T-helper 17 cell (primary cell): ENCODE results near the gene RNF17. TPM values are rescaled to one million over a fixed set of nuclear protein-coding genes. Genes with fewer than 3 reads are reported as not detected.

ENCODE experiments used
- ATAC-seq: fragments of 150-1000 bp; cut with Tn5 transposase; 2 replicates; pipeline ENCODE4 v1.10.0; 2021; ENCODE audit warnings: mild to moderate bottlenecking, moderate library complexity
- DNase-seq, 3 donors: peaks; one replicate each; pipeline versions ENCODE4 v3.0.0 to v3.0.0-alpha.2; 2020 to 2021
- H3K9me3 ChIP-seq: one replicate; pipeline ENCODE4 v1.7.0; 2013; ENCODE audit warnings: low read length, mild to moderate bottlenecking; ENCODE audit not compliant: control insufficient read depth, poor library complexity, severe bottlenecking
- H3K27ac Mint-ChIP-seq: one replicate; pipeline ENCODE4 v1.8.0; 2022; ENCODE audit warnings: mild to moderate bottlenecking, moderate library complexity, mixed read lengths
- H3K27me3 Mint-ChIP-seq: one replicate; pipeline ENCODE4 v1.8.0; 2022; ENCODE audit warnings: mixed read lengths
- H3K36me3 Mint-ChIP-seq: one replicate; pipeline ENCODE4 v1.8.0; 2022; ENCODE audit warnings: low read depth, mixed read lengths
- H3K4me1 Mint-ChIP-seq: one replicate; pipeline ENCODE4 v1.8.0; 2022; ENCODE audit warnings: mild to moderate bottlenecking, mixed read lengths
- H3K4me3 Mint-ChIP-seq: one replicate; pipeline ENCODE4 v1.8.0; 2022; ENCODE audit warnings: mild to moderate bottlenecking, moderate library complexity, mixed read lengths
- total RNA-seq, 4 donors: library from RNA in 2 of 4; stranded (reverse) in 2 of 4; gene quantifications; one replicate each; pipeline ENCODE4 v1.2.3 and lab custom pipeline; 2022 to 2026

Gene RNF17
- total RNA-seq, 2 donors from 2014 or later, result 0.50 to 1.1 TPM

DNA sequence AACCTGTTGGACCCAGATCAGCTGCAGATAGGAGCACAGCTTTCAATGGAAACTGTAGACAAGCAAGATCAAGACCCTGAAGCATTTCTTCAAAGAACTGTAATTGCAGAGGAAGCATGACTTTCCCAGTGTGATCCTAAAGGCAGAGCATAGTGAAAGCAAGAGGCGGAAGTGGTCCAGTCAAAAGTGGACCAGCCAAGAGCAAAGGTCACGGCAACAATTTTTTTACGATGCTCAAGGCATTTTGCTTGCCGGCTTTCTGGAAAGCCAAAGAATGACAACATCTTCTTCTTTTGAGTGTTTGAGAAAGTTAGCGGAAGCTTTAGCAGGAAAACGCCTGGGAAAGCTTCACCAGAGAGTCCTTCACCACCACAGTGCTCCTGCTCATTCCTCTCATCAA, 111.6 kb downstream of the RNF17 start:
- peaks cover 37% of the 10 kb centered on the region for H3K27me3 Mint-ChIP-seq
- ATAC-seq (no peak), DNase-seq (no peak)
- no peak overlapping the region for H3K4me3 Mint-ChIP-seq
- H3K4me1 Mint-ChIP-seq, result no peaks in the 10 kb centered on the region
- no peak overlapping the region for H3K27ac Mint-ChIP-seq
- H3K36me3 Mint-ChIP-seq, result no peaks in the 10 kb centered on the region
- no peaks in the 10 kb centered on the region for H3K9me3 ChIP-seq

DNA sequence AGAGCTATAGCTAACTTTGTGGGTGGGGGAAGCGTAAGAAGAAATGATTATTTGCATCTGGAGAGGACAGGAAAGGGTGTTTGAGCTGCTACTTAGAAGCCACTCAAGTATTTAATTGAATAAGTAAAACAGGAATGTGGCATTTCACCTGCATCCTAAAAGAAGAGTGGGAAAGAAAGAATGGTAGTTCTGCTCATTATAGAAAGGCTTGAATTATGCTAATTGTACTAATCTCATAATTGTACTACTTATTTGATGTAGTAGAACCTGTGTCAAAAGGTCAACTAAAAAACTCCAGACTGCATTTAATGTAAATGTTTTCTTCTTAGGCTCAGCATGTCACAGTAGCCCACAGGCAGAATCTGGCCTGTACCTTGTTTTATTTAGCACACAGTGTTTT, 113.6 kb downstream of the RNF17 start:
- no peak for ATAC-seq
- Mint-ChIP-seq H3K27me3 (peaks cover 29% of the 10 kb centered on the region), H3K36me3 (no peaks in the 10 kb centered on the region), H3K4me1 (no peaks in the 10 kb centered on the region), H3K4me3 (no peak overlapping the region), H3K27ac (no peak overlapping the region)
- DNase-seq, result no peak
- H3K9me3 ChIP-seq, result no peaks in the 10 kb centered on the region

DNA sequence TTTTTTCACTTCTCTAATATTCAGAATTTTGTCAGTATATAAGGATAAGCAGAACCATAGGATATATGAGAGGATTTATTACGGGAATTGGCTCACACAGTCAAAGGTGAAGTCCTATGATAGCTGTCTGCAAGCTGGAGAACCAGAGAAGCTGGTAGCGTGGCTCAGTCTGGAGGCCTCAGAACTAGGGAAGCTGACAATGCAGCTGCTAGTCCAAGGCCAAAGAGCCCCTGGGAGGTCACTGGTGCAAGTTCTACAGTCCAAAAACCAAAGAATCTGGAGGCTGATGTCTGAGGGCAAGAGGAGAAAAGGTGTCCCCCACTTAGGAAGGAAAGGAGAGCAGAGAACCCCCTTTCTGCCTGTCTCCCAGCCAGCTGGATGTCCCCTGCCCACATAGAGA, 114.4 kb downstream of the RNF17 start:
- Mint-ChIP-seq H3K36me3 (no peaks in the 10 kb centered on the region), H3K27me3 (peaks cover 22% of the 10 kb centered on the region), H3K4me3 (no peak overlapping the region), H3K27ac (no peak overlapping the region), H3K4me1 (no peaks in the 10 kb centered on the region)
- DNase-seq (no peak), ATAC-seq (no peak)
- H3K9me3 ChIP-seq, result no peaks in the 10 kb centered on the region

GRCh38 chr13:24882665-24883064, 118.7 kb downstream of the RNF17 start:
- DNase-seq, result no peak
- no peaks in the 10 kb centered on the region for H3K27me3 Mint-ChIP-seq
- no peaks in the 10 kb centered on the region for H3K9me3 ChIP-seq
- H3K27ac Mint-ChIP-seq, result no peak overlapping the region
- ATAC-seq, result no peak
- no peak overlapping the region for H3K4me3 Mint-ChIP-seq
- H3K36me3 Mint-ChIP-seq, result peaks cover 3% of the 10 kb centered on the region
- no peaks in the 10 kb centered on the region for H3K4me1 Mint-ChIP-seq

DNA sequence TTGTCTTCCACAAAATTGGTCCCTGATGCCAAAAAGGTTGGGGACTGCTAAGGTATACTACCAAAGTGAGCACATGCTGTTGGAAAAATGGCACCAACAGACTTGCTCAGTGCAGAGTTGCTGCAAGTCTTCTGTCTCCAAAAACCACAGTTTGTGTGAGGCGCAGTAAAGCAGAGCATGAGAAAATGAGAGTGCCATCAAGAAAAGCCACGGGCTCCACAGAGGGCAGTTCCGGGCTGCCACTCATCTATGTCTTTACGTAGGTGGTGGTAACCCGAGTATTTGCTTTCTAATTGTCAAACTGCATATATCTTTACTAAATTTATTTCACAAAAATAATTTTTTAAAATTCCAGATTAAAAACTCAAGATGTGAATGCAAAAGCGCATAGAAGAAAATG, 123.8 kb downstream of the RNF17 start:
- ATAC-seq (no peak), DNase-seq (no peak)
- Mint-ChIP-seq H3K4me1 (peaks cover 9% of the 10 kb centered on the region), H3K27ac (no peak overlapping the region), H3K27me3 (no peaks in the 10 kb centered on the region), H3K36me3 (peaks cover 14% of the 10 kb centered on the region), H3K4me3 (no peak overlapping the region)
- H3K9me3 ChIP-seq, result no peaks in the 10 kb centered on the region

DNA sequence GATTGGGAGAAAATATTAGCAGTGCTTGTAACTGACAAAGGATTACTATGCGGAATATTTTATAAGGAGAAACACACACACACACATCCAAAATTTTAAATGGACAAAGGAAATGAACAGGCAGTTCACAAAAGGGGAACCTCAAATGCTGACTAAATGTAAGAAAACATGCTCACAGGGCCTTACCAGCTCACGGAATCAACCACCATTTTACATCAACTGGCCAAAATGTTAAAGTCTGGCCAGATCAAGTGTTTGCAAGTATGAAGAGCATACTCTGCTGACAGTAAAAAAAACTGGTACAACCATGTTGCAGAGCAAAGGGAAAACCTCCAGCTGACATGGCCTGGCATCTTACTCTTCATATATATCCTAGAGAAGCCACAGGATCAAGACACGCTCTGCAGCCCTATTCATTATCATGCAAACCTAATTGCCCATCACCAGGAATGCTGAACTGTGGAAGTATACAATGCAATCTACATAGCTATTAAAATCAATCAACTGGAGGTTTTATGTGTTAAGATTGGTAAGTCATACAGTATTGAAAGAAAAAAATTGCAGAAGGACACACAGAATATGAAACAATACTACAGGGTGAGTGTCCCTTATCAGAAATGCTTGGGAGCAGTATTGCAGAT, 124.4 kb downstream of the RNF17 start:
- H3K27me3 Mint-ChIP-seq, result no peaks in the 10 kb centered on the region
- no peak overlapping the region for H3K4me3 Mint-ChIP-seq
- peaks cover 9% of the 10 kb centered on the region for H3K4me1 Mint-ChIP-seq
- H3K36me3 Mint-ChIP-seq, result peaks cover 15% of the 10 kb centered on the region
- ATAC-seq (no peak), DNase-seq (no peak)
- H3K9me3 ChIP-seq, result no peaks in the 10 kb centered on the region
- H3K27ac Mint-ChIP-seq, result no peak overlapping the region

GRCh38 chr13:24890256-24890655, 126.3 kb downstream of the RNF17 start:
- no peak overlapping the region for H3K27ac Mint-ChIP-seq
- H3K9me3 ChIP-seq, result no peaks in the 10 kb centered on the region
- no peaks in the 10 kb centered on the region for H3K27me3 Mint-ChIP-seq
- no peak overlapping the region for H3K4me3 Mint-ChIP-seq
- H3K36me3 Mint-ChIP-seq, result peaks cover 12% of the 10 kb centered on the region
- no peak for ATAC-seq
- H3K4me1 Mint-ChIP-seq, result peaks cover 9% of the 10 kb centered on the region
- no peak for DNase-seq

DNA sequence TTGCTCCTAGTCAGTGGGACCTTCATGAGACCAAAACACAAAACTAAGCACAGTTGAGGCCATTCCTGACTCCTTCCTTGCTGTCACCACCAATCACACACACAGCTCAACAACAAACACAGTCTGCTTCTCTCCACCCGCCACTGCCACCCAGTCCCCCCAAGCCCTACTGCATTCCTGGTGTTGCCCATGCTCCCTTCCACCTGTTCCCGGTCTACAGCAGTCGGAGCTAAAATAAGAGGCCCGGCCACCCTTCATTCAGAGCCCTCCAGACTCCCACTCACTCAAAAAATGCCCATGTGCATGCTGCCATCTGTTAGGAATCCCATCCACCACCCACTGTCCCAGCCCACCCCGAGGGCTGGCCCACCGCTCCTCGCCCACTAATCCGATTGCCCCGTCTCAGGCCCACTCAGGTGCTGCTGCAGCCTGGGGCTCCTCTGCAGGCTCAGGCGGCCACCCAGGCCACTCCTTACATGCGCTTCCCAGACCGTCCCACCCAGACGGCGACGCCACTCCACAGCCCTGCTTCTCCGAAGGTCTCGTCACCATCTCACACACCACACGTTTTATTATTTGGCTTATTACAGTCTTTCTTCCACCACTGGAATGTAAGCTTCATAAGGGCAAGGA, 127.6 kb downstream of the RNF17 start:
- Mint-ChIP-seq H3K27ac (peak overlapping the region; percentile 80), H3K36me3 (peaks cover 12% of the 10 kb centered on the region), H3K27me3 (no peaks in the 10 kb centered on the region), H3K4me1 (peaks cover 9% of the 10 kb centered on the region), H3K4me3 (no peak overlapping the region)
- H3K9me3 ChIP-seq, result no peaks in the 10 kb centered on the region
- no peak for ATAC-seq
- DNase-seq, result no peak

GRCh38 chr13:24892829-24893228, 128.9 kb downstream of the RNF17 start:
- Mint-ChIP-seq H3K4me1 (peaks cover 9% of the 10 kb centered on the region), H3K27me3 (no peaks in the 10 kb centered on the region)

DNA sequence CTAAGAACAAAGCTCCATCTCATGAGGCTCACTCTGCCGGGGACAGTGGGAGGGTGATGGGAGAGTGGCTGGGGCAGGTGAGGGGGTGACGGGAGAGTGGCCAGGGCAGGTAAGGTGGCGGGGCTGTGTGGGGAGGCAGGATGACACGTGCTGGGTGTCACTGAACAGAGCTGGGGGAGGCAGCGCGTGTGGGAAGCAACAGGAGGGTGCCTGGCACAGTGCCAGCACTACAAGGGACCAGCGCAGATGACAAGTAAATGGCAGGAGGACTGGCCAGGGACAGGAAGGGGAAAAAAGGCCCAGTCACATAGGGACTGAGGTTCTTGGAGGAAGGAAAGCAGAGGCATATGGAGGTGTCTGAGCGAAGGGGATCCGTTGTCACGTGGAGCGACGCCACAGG, 129.9 kb downstream of the RNF17 start:
- no peak overlapping the region for H3K4me3 Mint-ChIP-seq
- no peak for ATAC-seq

More at GRCh38 chr13:24892829-24893228, 128.9 kb downstream of the RNF17 start:
- H3K27ac Mint-ChIP-seq, result no peak overlapping the region
- no peaks in the 10 kb centered on the region for H3K9me3 ChIP-seq
- peaks cover 12% of the 10 kb centered on the region for H3K36me3 Mint-ChIP-seq
- H3K4me3 Mint-ChIP-seq, result no peak overlapping the region
- no peak for ATAC-seq
- DNase-seq, result no peak

GRCh38 chr13:24894277-24894971, 130.5 kb downstream of the RNF17 start:
- H3K27ac Mint-ChIP-seq, result no peak overlapping the region
- H3K4me3 Mint-ChIP-seq, result no peak overlapping the region
- peaks cover 13% of the 10 kb centered on the region for H3K36me3 Mint-ChIP-seq
- H3K9me3 ChIP-seq, result no peaks in the 10 kb centered on the region
- ATAC-seq (no peak), DNase-seq (no peak)
- H3K27me3 Mint-ChIP-seq, result no peaks in the 10 kb centered on the region
- peaks cover 11% of the 10 kb centered on the region for H3K4me1 Mint-ChIP-seq

More for the DNA sequence above, 129.9 kb downstream of the RNF17 start:
- Mint-ChIP-seq H3K4me1 (peaks cover 11% of the 10 kb centered on the region), H3K36me3 (peaks cover 12% of the 10 kb centered on the region), H3K27me3 (no peaks in the 10 kb centered on the region), H3K27ac (no peak overlapping the region)
- H3K9me3 ChIP-seq, result no peaks in the 10 kb centered on the region
- DNase-seq, result no peak

GRCh38 chr13:24894972-24895300, 131.0 kb downstream of the RNF17 start:
- Mint-ChIP-seq H3K27me3 (no peaks in the 10 kb centered on the region), H3K27ac (no peak overlapping the region), H3K36me3 (peaks cover 14% of the 10 kb centered on the region), H3K4me1 (peaks cover 9% of the 10 kb centered on the region), H3K4me3 (no peak overlapping the region)
- H3K9me3 ChIP-seq, result no peaks in the 10 kb centered on the region
- DNase-seq (no peak), ATAC-seq (no peak)

DNA sequence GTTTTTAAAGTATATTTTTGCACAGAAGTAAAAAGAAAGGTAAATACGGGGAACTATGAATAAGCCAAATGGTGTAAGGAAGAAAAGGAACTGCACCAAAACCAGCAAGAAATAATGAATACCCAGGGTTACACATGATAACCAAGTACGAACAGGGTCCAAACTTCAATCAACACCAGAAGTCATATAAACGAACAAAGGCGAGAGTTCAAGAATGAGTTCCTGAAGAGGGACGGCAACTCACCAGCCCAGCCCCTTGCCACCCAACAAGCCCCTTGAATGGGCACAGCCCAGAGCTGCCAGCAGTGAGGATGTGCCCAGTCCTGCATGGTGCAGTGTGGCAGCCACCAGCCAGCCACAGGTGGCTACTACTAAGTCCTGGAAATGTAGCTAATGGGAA, 132.1 kb downstream of the RNF17 start:
- DNase-seq (no peak), ATAC-seq (no peak)
- Mint-ChIP-seq H3K4me1 (peaks cover 9% of the 10 kb centered on the region), H3K27ac (no peak overlapping the region), H3K36me3 (peaks cover 15% of the 10 kb centered on the region), H3K27me3 (no peaks in the 10 kb centered on the region), H3K4me3 (no peak overlapping the region)
- no peaks in the 10 kb centered on the region for H3K9me3 ChIP-seq

DNA sequence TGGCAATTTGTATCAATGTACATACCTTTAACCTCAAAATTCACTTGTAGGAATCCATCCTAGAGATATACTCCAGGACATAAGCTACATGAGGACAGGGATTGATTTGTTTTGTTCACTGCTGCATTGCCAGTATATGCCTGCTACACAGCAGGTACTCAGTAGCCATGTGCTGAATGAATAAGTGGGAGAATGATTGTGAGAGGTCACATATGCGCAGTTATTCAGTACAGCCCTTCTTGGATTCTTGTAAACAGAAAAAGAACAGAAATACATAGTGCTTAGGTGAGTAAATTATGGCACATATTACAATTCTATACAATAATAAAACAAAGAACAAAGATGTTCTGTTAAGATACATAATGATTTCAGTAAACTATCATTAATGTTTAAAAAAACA, 133.3 kb downstream of the RNF17 start:
- DNase-seq (no peak), ATAC-seq (no peak)
- Mint-ChIP-seq H3K4me1 (peaks cover 2% of the 10 kb centered on the region), H3K27ac (no peak overlapping the region), H3K4me3 (no peak overlapping the region), H3K36me3 (peaks cover 12% of the 10 kb centered on the region), H3K27me3 (no peaks in the 10 kb centered on the region)
- no peaks in the 10 kb centered on the region for H3K9me3 ChIP-seq
